NCI-H146 (cell line): ENCODE measurements around the gene ZDHHC23.

Experiments
- DNase-seq: peaks from one replicate; lab custom pipeline; 2025; lab: John Stamatoyannopoulos, UW

ZDHHC23 gene

GRCh38 chr3:114011059-114011797 lies 63.4 kb downstream of the ZDHHC23 start:
- no peak for DNase-seq
